Astrocyte (in vitro differentiated cells and primary cell): ENCODE data around the gene RAB6B.

Experiments used
- CTCF ChIP-seq: IDR thresholded peaks from 2 replicates; pipeline ENCODE4 v1.5.1; 2011; ENCODE audit warnings: low read depth, mild to moderate bottlenecking, inconsistent platforms, low read length, moderate library complexity; ENCODE audit not compliant: insufficient read depth
- EZH2 ChIP-seq: IDR thresholded peaks from 2 replicates; pipeline ENCODE4 v1.6.1; 2012; ENCODE audit warnings: mild to moderate bottlenecking, low read length, inconsistent platforms; ENCODE audit not compliant: insufficient read depth

DNA sequence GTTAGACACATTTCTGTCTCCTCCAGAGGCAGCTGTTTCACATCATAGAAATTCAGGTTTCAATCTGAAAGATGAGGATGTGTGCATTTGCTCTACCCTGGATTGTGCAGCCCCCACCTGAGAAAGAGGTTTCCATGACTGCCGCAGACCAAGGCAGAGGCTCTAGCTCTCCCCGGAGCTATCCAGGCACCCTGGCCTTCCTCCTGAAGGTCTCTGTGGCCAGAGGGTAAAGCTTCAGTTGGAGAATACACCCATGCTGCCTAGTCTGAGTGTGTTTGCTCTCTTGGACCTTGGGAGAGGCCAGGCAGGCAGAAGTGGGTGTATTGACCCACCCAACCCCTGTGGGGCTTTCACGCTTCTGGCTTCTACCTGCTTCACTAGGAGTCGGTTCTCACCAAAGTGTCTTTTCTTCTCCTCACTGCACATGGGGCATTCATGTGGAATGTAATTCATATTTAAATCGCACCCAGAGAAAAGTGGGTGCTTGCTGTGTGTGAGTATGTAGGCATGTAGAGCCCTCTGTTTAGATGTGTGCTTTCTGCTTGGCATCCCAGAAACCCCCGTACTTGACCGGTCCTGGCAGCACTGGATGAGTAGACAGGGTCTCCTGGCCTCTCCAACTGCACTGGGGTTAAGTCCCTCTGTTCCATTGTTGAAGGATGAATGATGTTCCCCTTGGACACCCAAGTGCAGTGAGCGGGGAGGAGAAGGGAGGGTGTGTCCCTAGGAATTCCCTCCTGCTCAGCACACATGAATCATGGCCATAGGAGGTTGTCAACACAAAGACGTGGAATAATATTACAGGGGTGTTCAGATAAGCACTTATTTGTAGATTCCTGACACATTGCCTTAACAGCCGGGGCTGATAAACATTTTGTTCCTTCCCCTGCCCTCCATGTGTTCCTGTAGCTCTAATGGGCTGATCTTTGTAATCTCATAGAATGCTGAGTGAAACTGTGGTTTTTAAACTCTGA lies 20.3 kb upstream of the RAB6B start:
- TF ChIP-seq CTCF (no peak), EZH2 (no peak)
